DND-41 (cell line): Measurements from ENCODE around the gene BAAT.

Experiments
- EZH2 ChIP-seq: IDR thresholded peaks from 3 replicates; pipeline ENCODE4 v1.6.1; 2012; ENCODE audit warnings: borderline replicate concordance, low read depth, mild to moderate bottlenecking, moderate library complexity, low read length, inconsistent platforms; ENCODE audit not compliant: severe bottlenecking
- TF ChIP-seq, protein P1 (sequence below): IDR thresholded peaks from 2 replicates; pipeline ENCODE4 v1.5.1; 2012; ENCODE audit warnings: borderline replicate concordance, low read length, moderate library complexity, mild to moderate bottlenecking; ENCODE audit not compliant: poor library complexity, severe bottlenecking; ENCODE audit errors: extremely low read depth

GRCh38 chr9:101417977-101418376 lies 33.2 kb upstream of the BAAT start:
- no peak for TF ChIP-seq EZH2
- TF ChIP-seq, protein P1, sequence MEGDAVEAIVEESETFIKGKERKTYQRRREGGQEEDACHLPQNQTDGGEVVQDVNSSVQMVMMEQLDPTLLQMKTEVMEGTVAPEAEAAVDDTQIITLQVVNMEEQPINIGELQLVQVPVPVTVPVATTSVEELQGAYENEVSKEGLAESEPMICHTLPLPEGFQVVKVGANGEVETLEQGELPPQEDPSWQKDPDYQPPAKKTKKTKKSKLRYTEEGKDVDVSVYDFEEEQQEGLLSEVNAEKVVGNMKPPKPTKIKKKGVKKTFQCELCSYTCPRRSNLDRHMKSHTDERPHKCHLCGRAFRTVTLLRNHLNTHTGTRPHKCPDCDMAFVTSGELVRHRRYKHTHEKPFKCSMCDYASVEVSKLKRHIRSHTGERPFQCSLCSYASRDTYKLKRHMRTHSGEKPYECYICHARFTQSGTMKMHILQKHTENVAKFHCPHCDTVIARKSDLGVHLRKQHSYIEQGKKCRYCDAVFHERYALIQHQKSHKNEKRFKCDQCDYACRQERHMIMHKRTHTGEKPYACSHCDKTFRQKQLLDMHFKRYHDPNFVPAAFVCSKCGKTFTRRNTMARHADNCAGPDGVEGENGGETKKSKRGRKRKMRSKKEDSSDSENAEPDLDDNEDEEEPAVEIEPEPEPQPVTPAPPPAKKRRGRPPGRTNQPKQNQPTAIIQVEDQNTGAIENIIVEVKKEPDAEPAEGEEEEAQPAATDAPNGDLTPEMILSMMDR: no peak
